PC-9 (cell line): Measurements from ENCODE around the gene CDK5RAP1. TPM values are rescaled to one million over a fixed set of nuclear protein-coding genes. Genes with fewer than 3 reads are reported as not detected.

ENCODE experiments used
- BruUV-seq: library from RNA; stranded (reverse); fragments of 400-500 nt; replicated peaks from 2 replicates; lab custom pipeline; 2021; lab: Mats Ljungman, UMichigan
- CTCF ChIA-PET: fragments of 300-600 bp; sonication (Branson Sonifier 250); formaldehyde crosslinking; loops from one replicate; lab custom pipeline; 2022; ENCODE audit warnings: antibody characterized with exemption; lab: Charles Lee
- POLR2A ChIA-PET: fragments of 300-600 bp; sonication (Branson Sonifier 250); formaldehyde crosslinking; loops from one replicate; lab custom pipeline; 2022; ENCODE audit warnings: antibody characterized with exemption; ENCODE audit not compliant: unreplicated experiment; lab: Charles Lee
- DNase-seq, 2 experiments: peaks; one replicate each; pipeline versions ENCODE4 v3.0.0 to v3.0.0-alpha.2; 2015 to 2022; ENCODE audit warnings: mixed read lengths in 1 of 2
- H2AFZ ChIP-seq: fragments of 200-600 bp; sonication (generic); 2 replicates; pipeline ENCODE4 v1.8.1; 2017; ENCODE audit warnings: antibody characterized with exemption
- H3F3A ChIP-seq: fragments of 200-600 bp; sonication (generic); 2 replicates; pipeline ENCODE4 v1.8.1; 2017; ENCODE audit warnings: antibody characterized with exemption, mild to moderate bottlenecking, low read depth; ENCODE audit not compliant: insufficient read depth
- H3K27ac ChIP-seq: fragments of 200-600 bp; sonication (generic); 2 replicates; pipeline ENCODE4 v1.6.1; 2016; ENCODE audit warnings: mixed run types
- H3K27me3 ChIP-seq: fragments of 200-600 bp; sonication (generic); 2 replicates; pipeline ENCODE4 v1.6.1; 2016; ENCODE audit warnings: low read depth, mixed run types; ENCODE audit not compliant: insufficient read depth
- H3K36me3 ChIP-seq: fragments of 200-600 bp; sonication (generic); 2 replicates; pipeline ENCODE4 v1.6.1; 2016; ENCODE audit warnings: low read depth, mixed run types
- H3K4me1 ChIP-seq: fragments of 200-600 bp; sonication (generic); replicated peaks from 2 replicates; pipeline ENCODE4 v1.6.1; 2016; ENCODE audit warnings: mixed run types; ENCODE audit not compliant: insufficient read depth
- H3K4me2 ChIP-seq: fragments of 200-600 bp; sonication (generic); 2 replicates; pipeline ENCODE4 v1.6.1; 2017; ENCODE audit warnings: mixed run types
- H3K4me3 ChIP-seq: fragments of 200-600 bp; sonication (generic); 2 replicates; pipeline ENCODE4 v1.6.1; 2016; ENCODE audit warnings: mixed run types
- H3K79me2 ChIP-seq: fragments of 200-600 bp; sonication (generic); 2 replicates; pipeline ENCODE4 v1.6.1; 2017; ENCODE audit warnings: low read depth, mixed run types
- H3K9me2 ChIP-seq: fragments of 200-600 bp; sonication (generic); 2 replicates; pipeline ENCODE4 v1.8.1; 2017; ENCODE audit warnings: mild to moderate bottlenecking; ENCODE audit not compliant: insufficient read depth
- H3K9me3 ChIP-seq: fragments of 200-600 bp; sonication (generic); 2 replicates; pipeline ENCODE4 v1.8.1; 2016; ENCODE audit warnings: low read depth; ENCODE audit not compliant: insufficient read depth
- H4K20me1 ChIP-seq: fragments of 200-600 bp; sonication (generic); 2 replicates; pipeline ENCODE4 v1.8.1; 2017; ENCODE audit not compliant: insufficient read depth
- CTCF ChIP-seq: fragments of 200-600 bp; sonication (generic); conservative IDR thresholded peaks from 2 replicates; pipeline ENCODE4 v1.6.1; 2017; ENCODE audit warnings: mixed run types, antibody characterized with exemption, mild to moderate bottlenecking, moderate library complexity
- EZH2 ChIP-seq: fragments of 200-600 bp; sonication (generic); IDR thresholded peaks from 2 replicates; pipeline ENCODE4 v1.8.0; 2017; ENCODE audit warnings: antibody characterized with exemption, low read depth
- intact Hi-C: fragments of 100-400 bp; cut with micrococcal nuclease; formaldehyde crosslinking; loops from one replicate; pipeline ENCODE4 v1.10.0; 2022; ENCODE audit not compliant: unreplicated experiment
- total RNA-seq: library from RNA; stranded (reverse); gene quantifications from 2 replicates; pipeline ENCODE4 v1.2.3, GENCODE V29; 2021

CDK5RAP1 gene
- total RNA-seq, 1 experiment from 2014 or later, result 45.3 TPM

- Histone ChIP-seq H4K20me1 (no peaks in the 10 kb centered on the region), H3K9me2 (no peaks in the 10 kb centered on the region), H2AFZ (peak within 1 kb of the TSS; percentile 88), H3K4me2 (peak within 1 kb of the TSS; percentile 90), H3K27me3 (no peaks in the 10 kb centered on the region), H3K9me3 (no peaks in the 10 kb centered on the region), H3K79me2 (no peaks in the 10 kb centered on the region), H3F3A (peaks cover 17% of the 10 kb centered on the region), H3K27ac (no peak within 1 kb of the TSS), H3K4me3 (peak within 1 kb of the TSS; percentile 71), H3K36me3 (no peaks in the 10 kb centered on the region), H3K4me1 (peaks cover 4% of the 10 kb centered on the region; the same call in 1 of the 2 replicates)
- intact Hi-C loops, result loop anchor here (1.0 kb wide), 1 partner anchor 42 kb away; the partner anchor contains the start of gene CDK5RAP1
- TF ChIP-seq EZH2, result no peak
- TF ChIP-seq CTCF, result no peak
- no TSS peak for BruUV-seq
- POLR2A ChIA-PET, result interaction anchor here (0.5 to 0.8 kb wide), 6 partner anchors 11 to 669 kb away, joined by 3 to 15 read pairs (median 6); no protein-coding TSS in a partner anchor
- DNase-seq, result peak; percentile 71 to 94
- CTCF ChIA-PET, result interaction anchor here (0.6 to 0.7 kb wide), 2 partner anchors 212 to 546 kb away, joined by 9 to 13 read pairs; no protein-coding TSS in a partner anchor
These were observed 42.4 kb upstream of the CDK5RAP1 start, which contains the start of gene SNTA1 for GRCh38 chr20:33443512-33444239. Gene SNTA1 (minus strand): TSS chr20:33443763. CDS start chr20:33443620, 143 bp downstream.

GRCh38 chr20:33443006-33443511 lies 41.7 kb upstream of the CDK5RAP1 start:
- no peaks in the 10 kb centered on the region for H3K27me3 ChIP-seq
- CTCF ChIA-PET, result interaction anchor here (0.6 kb wide), 2 partner anchors 13 to 213 kb away, joined by 3 to 13 read pairs; no protein-coding TSS in a partner anchor
- no peaks in the 10 kb centered on the region for H4K20me1 ChIP-seq
- POLR2A ChIA-PET, result interaction anchor here (0.5 to 0.7 kb wide), 3 partner anchors 41 to 115 kb away, joined by 3 to 9 read pairs (median 3); no protein-coding TSS in a partner anchor
- no peak overlapping the region for H3K27ac ChIP-seq
- intact Hi-C loops, result no loop called here
- peaks cover 17% of the 10 kb centered on the region for H3F3A ChIP-seq
- no peaks in the 10 kb centered on the region for H3K9me3 ChIP-seq
- no peaks in the 10 kb centered on the region for H3K36me3 ChIP-seq
- no peak for TF ChIP-seq EZH2
- H3K4me3 ChIP-seq, result peak overlapping the region; percentile 71
- no peak overlapping the region; the same call in 1 of the 2 replicates for H2AFZ ChIP-seq
- H3K9me2 ChIP-seq, result no peaks in the 10 kb centered on the region
- no peaks in the 10 kb centered on the region for H3K79me2 ChIP-seq
- DNase-seq, result no peak
- BruUV-seq, result no TSS peak
- peaks cover 4% of the 10 kb centered on the region; the same call in 1 of the 2 replicates for H3K4me1 ChIP-seq
- peak overlapping the region; percentile 90 for H3K4me2 ChIP-seq

- TSS peak; percentile 25 for BruUV-seq
- CTCF ChIA-PET, result interaction anchor here (0.6 kb wide), 2 partner anchors 12 to 24 kb away, joined by 3 to 4 read pairs; no protein-coding TSS in a partner anchor
- POLR2A ChIA-PET, result no interaction called here
These were observed 41.1 kb upstream of the CDK5RAP1 start for GRCh38 chr20:33442136-33443005.

More at GRCh38 chr20:33442136-33443005, 41.1 kb upstream of the CDK5RAP1 start:
- TF ChIP-seq EZH2, result no peak
- no peak for TF ChIP-seq CTCF
- H3F3A ChIP-seq, result peaks cover 17% of the 10 kb centered on the region
- H3K27me3 ChIP-seq, result no peaks in the 10 kb centered on the region
- no peaks in the 10 kb centered on the region for H3K9me2 ChIP-seq
- peak overlapping the region; percentile 90; the same call in 1 of the 2 replicates for H3K4me2 ChIP-seq
- H2AFZ ChIP-seq, result no peak overlapping the region
- H3K79me2 ChIP-seq, result no peaks in the 10 kb centered on the region
- no peaks in the 10 kb centered on the region for H4K20me1 ChIP-seq
- H3K4me1 ChIP-seq, result peaks cover 4% of the 10 kb centered on the region; the same call in 1 of the 2 replicates
- no peak for DNase-seq
- H3K27ac ChIP-seq, result no peak overlapping the region
- H3K36me3 ChIP-seq, result no peaks in the 10 kb centered on the region
- intact Hi-C loops, result no loop called here
- H3K9me3 ChIP-seq, result no peaks in the 10 kb centered on the region
- no peak overlapping the region; the same call in 1 of the 2 replicates for H3K4me3 ChIP-seq
